NOMO-1 treated with DMSO at 0.1 percent for 48 hours (cell line): ENCODE measurements around the gene STAT4.

Source experiments
- DNase-seq: peaks from one replicate; lab custom pipeline; 2025; ENCODE audit not compliant: unreplicated experiment; lab: John Stamatoyannopoulos, UW

Gene STAT4

DNA sequence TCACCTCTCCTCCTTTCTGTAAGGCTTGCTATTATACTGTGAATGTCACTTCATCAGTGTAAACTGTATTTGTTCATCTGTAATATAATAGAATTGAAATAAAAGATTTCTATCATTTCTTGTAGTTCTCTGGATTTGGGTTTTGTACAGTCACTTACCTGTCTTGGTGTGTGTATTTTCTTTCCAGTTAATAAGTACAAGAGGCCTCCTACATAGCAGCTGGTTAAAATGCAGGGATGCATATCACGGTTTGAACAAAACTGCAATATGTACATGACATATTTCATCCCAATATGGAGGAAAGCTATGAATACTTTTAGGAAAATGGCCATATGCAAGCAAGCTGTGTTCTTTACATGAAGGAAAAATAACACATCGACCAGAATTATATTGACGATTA lies 131.4 kb downstream of the STAT4 start:
- no peak for DNase-seq

DNA sequence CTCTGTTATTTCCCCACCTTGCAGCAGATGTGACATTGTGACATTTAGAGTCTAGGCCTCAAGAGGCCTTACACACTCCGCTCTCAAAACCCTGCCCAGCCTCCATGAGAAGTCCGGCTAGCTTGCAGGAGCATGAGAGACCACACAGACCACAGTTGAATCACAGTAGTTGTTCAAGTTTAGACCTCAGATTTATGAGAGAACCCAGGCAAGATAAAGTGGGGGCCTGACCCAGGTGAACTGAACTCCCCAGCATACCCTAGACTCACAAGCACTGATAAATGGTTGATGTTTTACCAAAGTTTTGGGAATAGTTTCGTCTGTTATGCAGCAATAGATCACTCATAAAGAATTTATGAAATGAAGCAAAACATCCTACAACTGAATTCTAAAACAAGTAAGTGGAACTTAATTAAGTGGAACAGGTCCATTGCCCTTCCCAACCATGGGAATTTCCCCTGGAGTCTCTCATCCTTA lies 132.1 kb downstream of the STAT4 start:
- no peak for DNase-seq

GRCh38 chr2:191018048-191018447 lies 132.7 kb downstream of the STAT4 start:
- no peak for DNase-seq

DNA sequence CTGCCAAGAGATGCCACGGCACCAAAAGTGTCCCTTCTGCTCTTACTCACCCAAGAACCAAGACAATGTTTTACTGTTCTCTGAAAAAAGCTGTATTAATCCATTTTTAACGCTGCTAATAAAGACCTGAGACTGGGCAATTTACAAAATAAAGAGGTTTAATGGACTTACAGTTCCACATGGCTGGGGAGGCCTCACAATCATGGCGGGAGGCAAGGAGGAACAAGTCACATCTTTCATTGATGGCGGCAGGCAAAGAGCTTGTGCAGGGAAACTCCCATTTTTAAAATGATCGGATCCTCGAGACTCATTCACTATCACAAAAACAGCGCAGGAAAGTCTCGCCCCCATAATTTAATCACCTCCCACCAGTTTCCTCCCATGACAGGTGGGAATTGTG lies 135.0 kb downstream of the STAT4 start:
- no peak for DNase-seq

DNA sequence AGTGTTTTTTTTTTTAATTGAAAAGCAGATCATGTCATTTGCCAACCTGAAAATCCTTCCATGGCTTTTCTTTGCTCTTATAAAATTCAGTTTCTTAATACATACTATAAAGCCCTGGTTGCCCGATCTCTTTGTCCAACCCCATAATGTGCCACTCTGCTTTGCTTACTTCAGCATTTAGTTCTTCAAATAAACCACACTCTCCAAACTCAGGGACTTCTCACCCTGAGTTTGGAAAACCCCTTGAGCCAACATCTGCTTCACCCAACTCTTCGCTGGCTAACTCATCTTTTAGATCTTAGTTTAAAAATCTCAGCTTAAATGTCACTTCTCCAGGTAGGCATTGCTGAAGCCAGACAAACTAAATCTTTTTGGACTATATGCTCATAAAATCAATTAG lies 135.6 kb downstream of the STAT4 start:
- DNase-seq: no peak

GRCh38 chr2:191014653-191015020 lies 136.2 kb downstream of the STAT4 start:
- no peak for DNase-seq

- DNase-seq: peak; percentile 88
Observed at GRCh38 chr2:191013932-191014652, 136.7 kb downstream of the STAT4 start, which contains the start of gene STAT1. TSS of gene STAT1 (minus strand) at chr2:191014171. CDS start at chr2:191010003, 4,168 bp downstream.

DNA sequence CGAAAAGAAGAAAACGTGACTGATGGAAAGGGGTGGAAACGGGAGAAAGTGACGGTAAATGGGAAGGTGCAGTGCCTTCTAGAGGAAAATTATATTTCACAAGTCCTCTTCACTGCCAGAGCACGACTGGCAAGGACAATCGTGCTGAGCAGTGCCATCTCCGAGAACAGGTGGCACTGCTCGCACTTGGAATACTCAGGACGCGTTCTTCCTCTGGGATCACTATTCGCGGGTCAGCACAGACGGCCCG lies 137.2 kb downstream of the STAT4 start:
- DNase-seq: peak; percentile 34

- DNase-seq: peak; percentile 49
Observed at GRCh38 chr2:191012845-191013681, 137.7 kb downstream of the STAT4 start.

- DNase-seq: no peak
Observed at GRCh38 chr2:191012346-191012745, 138.4 kb downstream of the STAT4 start.

DNA sequence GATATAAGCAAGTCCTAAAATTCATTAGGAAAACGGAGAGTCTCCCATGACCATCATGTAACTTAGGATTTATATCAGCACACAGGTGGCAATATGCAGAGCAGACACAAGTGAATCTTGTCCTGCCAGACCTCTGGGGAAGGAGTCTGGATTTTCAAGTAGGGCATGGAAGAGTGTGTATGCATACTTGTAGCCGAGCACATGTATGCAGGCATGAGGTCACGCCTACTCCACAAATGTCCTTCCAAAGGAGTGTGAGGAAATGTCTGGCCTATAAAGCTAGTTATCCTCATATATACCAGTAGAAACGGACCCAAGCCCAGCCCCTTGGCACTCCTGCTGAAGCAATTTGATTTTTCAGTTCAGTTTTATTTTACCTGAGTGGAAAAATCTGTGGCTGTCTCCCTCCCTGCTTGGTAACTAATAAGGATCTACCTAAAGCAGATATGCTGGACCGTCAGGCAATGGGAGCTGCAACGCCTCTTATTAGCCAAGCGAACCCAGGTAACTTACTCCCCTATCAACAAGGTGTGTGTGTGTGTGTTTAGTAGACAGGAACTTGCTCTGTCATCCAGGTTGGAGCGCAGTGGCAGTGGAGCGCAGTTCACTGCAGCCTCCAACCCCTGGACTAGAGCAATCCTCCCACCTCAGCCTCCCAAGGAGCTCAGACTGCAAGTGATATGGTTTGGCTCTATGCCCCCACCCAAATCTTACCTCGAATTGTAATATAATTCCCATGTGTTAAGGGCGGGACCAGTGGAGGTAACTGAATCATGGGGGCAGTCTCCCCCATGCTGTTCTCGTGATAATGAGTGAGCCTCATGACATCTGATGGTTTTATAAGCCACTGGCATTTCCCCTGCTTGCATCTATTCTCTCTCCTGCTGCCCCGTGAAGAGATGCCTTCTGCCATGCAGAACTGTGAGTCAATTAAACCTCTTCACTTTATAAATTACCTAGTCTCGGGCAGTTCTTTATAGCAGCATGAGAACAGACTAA lies 139.6 kb downstream of the STAT4 start:
- DNase-seq: no peak

DNA sequence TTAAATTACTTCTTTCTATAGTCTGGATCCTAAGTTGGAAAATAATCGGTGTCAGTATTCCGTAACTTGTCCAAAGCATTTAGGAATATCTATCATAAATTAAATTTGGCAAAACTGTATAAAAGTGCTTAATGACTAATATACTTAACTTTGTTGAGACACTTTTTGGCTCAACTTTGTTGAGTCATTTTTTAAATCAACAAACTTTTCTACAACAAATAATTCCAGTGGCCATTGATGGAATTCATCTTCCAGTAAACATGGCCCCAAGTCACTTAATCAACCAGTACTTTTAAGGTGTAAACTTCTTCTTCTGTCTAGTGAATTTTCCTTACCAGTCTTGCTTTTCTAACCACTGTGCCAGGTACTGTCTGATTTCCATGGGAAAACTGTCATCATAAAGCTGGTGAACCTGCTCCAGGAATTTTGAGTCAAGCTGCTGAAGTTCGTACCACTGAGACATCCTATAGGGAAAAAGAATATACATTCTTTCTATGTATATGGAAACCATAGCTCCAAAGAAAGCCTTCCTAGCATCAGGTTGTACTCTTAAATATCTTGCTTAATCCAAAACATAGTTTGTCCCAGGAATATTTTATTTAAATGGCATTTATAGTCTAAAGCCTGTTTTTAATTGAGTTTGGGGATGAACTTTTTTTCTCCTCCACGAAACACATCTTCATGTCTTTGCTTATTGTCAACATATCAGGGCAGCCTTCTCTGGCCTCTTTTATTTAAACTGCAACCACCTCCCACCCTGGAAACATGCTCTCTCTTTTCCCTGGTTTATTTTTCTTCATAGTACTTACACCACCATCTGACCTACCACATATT lies 141.0 kb downstream of the STAT4 start:
- no peak for DNase-seq

GRCh38 chr2:191008286-191008685 lies 142.5 kb downstream of the STAT4 start:
- DNase-seq: no peak

GRCh38 chr2:191006997-191007783 lies 143.6 kb downstream of the STAT4 start:
- no peak for DNase-seq

GRCh38 chr2:191006297-191006696 lies 144.5 kb downstream of the STAT4 start:
- no peak for DNase-seq

DNA sequence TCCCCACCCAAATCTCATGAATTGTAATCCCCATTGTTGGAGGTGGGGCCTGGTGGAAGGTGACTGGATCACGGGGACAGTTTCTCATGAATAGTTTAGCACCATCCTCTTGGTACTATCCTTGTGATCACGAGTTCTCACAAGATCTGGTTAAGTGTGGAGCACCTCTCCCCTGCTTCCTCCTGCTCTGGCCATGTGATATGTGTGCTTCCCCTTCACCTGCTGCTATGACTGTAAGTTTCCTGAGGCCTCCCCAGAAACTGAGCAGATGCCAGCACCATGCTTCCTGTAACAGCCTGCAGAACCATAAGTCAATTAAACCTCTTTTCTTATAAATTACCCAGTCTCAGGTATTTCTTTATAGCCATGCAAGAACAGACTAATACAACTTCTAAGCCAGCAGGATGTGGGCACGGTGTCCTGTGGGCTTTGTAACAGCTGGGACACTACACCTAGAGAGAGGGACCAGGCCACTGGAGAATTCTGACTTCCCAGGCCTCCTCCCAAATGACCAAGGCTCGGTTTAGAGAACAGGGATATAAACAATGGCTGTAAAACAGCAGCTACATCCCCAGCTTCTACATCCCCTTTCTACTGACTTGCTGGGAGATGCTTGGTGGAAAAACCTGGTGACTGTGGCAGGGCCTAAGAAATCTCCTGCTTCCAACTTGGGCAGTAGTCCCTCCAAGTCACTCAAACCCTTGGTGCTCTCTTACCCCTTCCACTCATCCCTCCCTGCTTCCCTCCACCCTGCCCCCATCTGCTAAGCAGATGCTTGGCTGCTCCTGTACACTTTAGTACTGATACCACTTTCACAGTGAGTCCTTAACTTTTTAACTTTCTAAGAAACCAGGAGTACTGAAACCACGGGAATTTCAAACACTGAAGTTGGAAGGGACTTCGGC lies 147.1 kb downstream of the STAT4 start:
- no peak for DNase-seq

DNA sequence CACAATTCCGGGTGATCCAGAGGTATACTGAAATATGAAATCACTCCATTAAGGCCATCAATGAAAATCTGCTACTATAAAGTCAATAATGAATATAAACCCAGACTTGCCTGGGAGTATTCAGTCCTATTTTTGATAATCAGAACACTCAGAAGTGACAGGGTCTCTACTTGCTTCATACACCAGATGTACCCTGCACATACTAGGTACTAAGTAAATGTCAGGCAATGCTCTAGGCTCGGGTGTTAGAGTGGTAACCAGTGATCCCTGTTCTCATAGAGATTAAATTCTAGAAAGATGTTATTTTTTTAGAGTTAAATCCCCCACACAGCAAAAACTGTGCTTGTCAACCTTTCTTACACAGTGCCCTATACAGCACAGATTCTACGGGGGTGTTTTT lies 149.2 kb downstream of the STAT4 start:
- DNase-seq: no peak

DNA sequence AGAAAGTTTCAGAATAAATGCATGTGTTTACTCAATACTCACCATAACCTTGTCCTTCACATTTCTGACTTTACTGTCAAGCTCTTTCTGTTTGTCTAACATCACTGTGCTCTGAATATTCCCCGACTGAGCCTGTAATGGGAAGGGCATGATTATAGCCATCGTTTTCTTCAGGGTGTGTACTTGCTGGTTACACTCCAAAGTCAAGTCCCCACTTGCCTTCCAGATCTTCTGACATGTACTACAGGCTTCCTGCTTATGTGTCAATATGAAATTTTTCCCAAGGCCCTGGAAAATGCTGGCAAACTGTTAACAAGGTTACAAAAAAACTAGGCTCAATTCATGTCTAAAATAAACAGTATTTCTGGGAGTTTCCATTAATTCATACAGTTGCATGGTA lies 149.8 kb downstream of the STAT4 start:
- DNase-seq: no peak
